ENCODE results near the gene C16orf92. TPM values are rescaled to one million over a fixed set of nuclear protein-coding genes. Genes with fewer than 3 reads are reported as not detected.

Gene C16orf92
- total RNA-seq, 1 experiment from 2014 or later = not detected

GRCh38 chr16:29990883-29991570 lies 32.0 kb upstream of the C16orf92 start:
- H3K4me1 Mint-ChIP-seq = peaks cover 7% of the 10 kb centered on the region; the same call in 1 of the 2 replicates
- DNase-seq (ENCODE audit: low spot score) = no peak
- H3K4me3 Mint-ChIP-seq = no peak overlapping the region
- TF ChIP-seq ZNF396 (CRISPR knock-in tag; IDR thresholded peaks at IDR 0.05; ENCODE audit: borderline replicate concordance) = no peak
- no peak for TF ChIP-seq NFYB (CRISPR knock-in tag; conservative IDR thresholded peaks at IDR 0.05; ENCODE audit: low read depth)
- TF ChIP-seq ZNF671 (CRISPR knock-in tag; IDR thresholded peaks at IDR 0.05) = no peak
- no peak for TF ChIP-seq CREM (CRISPR knock-in tag; IDR thresholded peaks at IDR 0.05)
- TF ChIP-seq E2F4 (CRISPR knock-in tag; IDR thresholded peaks at IDR 0.05; ENCODE audit: borderline replicate concordance, low read depth) = no peak
- no peak for TF ChIP-seq ZBTB21 (CRISPR knock-in tag; IDR thresholded peaks at IDR 0.05; ENCODE audit: borderline replicate concordance)
- no peak for TF ChIP-seq GABPB1 (CRISPR knock-in tag; IDR thresholded peaks at IDR 0.05)
- TF ChIP-seq ARID4B (CRISPR knock-in tag; IDR thresholded peaks at IDR 0.05; ENCODE audit: borderline replicate concordance) = no peak
- no peak for TF ChIP-seq ERG (CRISPR knock-in tag; IDR thresholded peaks at IDR 0.05)
- no peak for TF ChIP-seq JUN (CRISPR knock-in tag; IDR thresholded peaks at IDR 0.05)
- TF ChIP-seq ZNF532 (CRISPR knock-in tag; IDR thresholded peaks at IDR 0.05; ENCODE audit: borderline replicate concordance) = no peak
- TF ChIP-seq TCF7 (CRISPR knock-in tag; IDR thresholded peaks at IDR 0.05; ENCODE audit: low read depth) = no peak
- no peak for TF ChIP-seq NFATC4 (CRISPR knock-in tag; IDR thresholded peaks at IDR 0.05)
- TF ChIP-seq USF1 (CRISPR knock-in tag; IDR thresholded peaks at IDR 0.05) = no peak
- TF ChIP-seq ZNF219 (CRISPR knock-in tag; IDR thresholded peaks at IDR 0.05; ENCODE audit: borderline replicate concordance) = no peak
- TF ChIP-seq FOXJ3 (CRISPR knock-in tag; IDR thresholded peaks at IDR 0.05; ENCODE audit: borderline replicate concordance) = no peak
- CTCF ChIA-PET = interaction anchor here (1.0 to 2.2 kb wide), 3 partner anchors 10 to 40 kb away, joined by 4 to 9 read pairs (median 4); partner anchors contain the start of genes TAOK2 and TLCD3B
- ATAC-seq = no peak
- peaks cover 26% of the 10 kb centered on the region for H3K36me3 Mint-ChIP-seq
- POLR2A ChIA-PET = interaction anchor here (0.7 kb wide), 1 partner anchor 15 kb away, joined by 3 read pairs; no protein-coding TSS in a partner anchor
- no peaks in the 10 kb centered on the region for H3K9me3 Mint-ChIP-seq
- no peaks in the 10 kb centered on the region for H3K27me3 Mint-ChIP-seq (ENCODE audit: low read depth)
- no peak overlapping the region for H3K27ac Mint-ChIP-seq
